Activated CD4-positive, alpha-beta T cell treated with anti-CD3 and anti-CD28 coated beads, Interleukin-2, amount 50 U/mL, for 16 hours (primary cell): Measurements from ENCODE around the gene TMEM272.

Source experiments
- DNase-seq: peaks from one replicate; pipeline ENCODE4 v3.0.0-alpha.2; 2020

TMEM272 gene

GRCh38 chr13:51803422-51804294 is 41.3 kb downstream of the TMEM272 start, which contains the start of gene DHRS12:
DHRS12 (minus strand) TSS chr13:51804163; CDS start chr13:51799659, 4,504 bp downstream.
- DNase-seq: peak; percentile 86

- no peak for DNase-seq
Measured at GRCh38 chr13:51802631-51803418, 42.2 kb downstream of the TMEM272 start.

GRCh38 chr13:51801631-51802099 is 43.3 kb downstream of the TMEM272 start:
- DNase-seq: no peak

GRCh38 chr13:51800486-51800885 is 44.5 kb downstream of the TMEM272 start:
- no peak for DNase-seq

GRCh38 chr13:51799261-51799660 is 45.7 kb downstream of the TMEM272 start:
- no peak for DNase-seq

- DNase-seq: peak; percentile 78
Measured at GRCh38 chr13:51797664-51798488, 47.1 kb downstream of the TMEM272 start.

- no peak for DNase-seq
Measured at GRCh38 chr13:51796546-51796945, 48.4 kb downstream of the TMEM272 start.

- no peak for DNase-seq
Measured at GRCh38 chr13:51795419-51795818, 49.6 kb downstream of the TMEM272 start.

GRCh38 chr13:51794964-51795363 is 50.0 kb downstream of the TMEM272 start:
- DNase-seq: no peak

GRCh38 chr13:51793570-51794271 is 51.3 kb downstream of the TMEM272 start:
- peak; percentile 72 for DNase-seq

GRCh38 chr13:51786425-51787265 is 58.3 kb downstream of the TMEM272 start:
- DNase-seq: no peak

- peak; percentile 70 for DNase-seq
Measured at GRCh38 chr13:51785712-51786424, 59.1 kb downstream of the TMEM272 start.

- no peak for DNase-seq
Measured at GRCh38 chr13:51784097-51784496, 60.9 kb downstream of the TMEM272 start.

- DNase-seq: no peak
Measured at GRCh38 chr13:51783428-51784094, 61.4 kb downstream of the TMEM272 start.

- DNase-seq: no peak
Measured at GRCh38 chr13:51782026-51782710, 62.8 kb downstream of the TMEM272 start.

- no peak for DNase-seq
Measured at GRCh38 chr13:51781246-51782022, 63.5 kb downstream of the TMEM272 start.

- no peak for DNase-seq
Measured at GRCh38 chr13:51780099-51780498, 64.9 kb downstream of the TMEM272 start.

- no peak for DNase-seq
Measured at GRCh38 chr13:51778392-51778791, 66.6 kb downstream of the TMEM272 start.
